ENCODE data around the gene PDLIM5.
A peak's percentile ranks its signal among the peaks of the same experiment; 100 is the strongest.

PDLIM5 gene

DNA sequence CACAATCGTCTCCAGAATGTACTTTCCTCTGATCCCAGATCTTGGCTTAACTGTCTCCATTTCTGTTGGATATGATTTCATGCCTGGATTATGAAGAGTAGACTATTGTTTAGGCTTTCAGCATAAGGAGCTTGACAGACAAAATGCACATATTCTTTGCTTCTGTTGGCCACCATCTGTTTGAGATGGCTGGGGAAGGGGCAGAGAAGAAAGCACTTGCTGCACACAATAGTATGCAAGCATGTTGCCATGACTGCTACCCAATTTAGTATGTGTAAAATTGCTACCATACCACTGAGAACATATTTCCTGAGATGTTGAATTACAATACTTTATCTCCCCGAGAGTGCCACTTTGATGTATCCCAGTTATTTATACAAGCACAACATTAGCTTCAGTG is 178.1 kb downstream of the PDLIM5 start:
- TF ChIP-seq ZFP3 (CRISPR knock-in tag; IDR thresholded peaks at IDR 0.05) (no peak), BACH2 (CRISPR knock-in tag; IDR thresholded peaks at IDR 0.05; ENCODE audit: borderline replicate concordance) (no peak), ZNF70 (CRISPR knock-in tag; IDR thresholded peaks at IDR 0.05) (no peak), ZNF565 (CRISPR knock-in tag; conservative IDR thresholded peaks at IDR 0.05; ENCODE audit: low read depth) (no peak), CSDC2 (CRISPR knock-in tag; IDR thresholded peaks at IDR 0.05) (no peak)
- TF ChIP-seq, protein P1, sequence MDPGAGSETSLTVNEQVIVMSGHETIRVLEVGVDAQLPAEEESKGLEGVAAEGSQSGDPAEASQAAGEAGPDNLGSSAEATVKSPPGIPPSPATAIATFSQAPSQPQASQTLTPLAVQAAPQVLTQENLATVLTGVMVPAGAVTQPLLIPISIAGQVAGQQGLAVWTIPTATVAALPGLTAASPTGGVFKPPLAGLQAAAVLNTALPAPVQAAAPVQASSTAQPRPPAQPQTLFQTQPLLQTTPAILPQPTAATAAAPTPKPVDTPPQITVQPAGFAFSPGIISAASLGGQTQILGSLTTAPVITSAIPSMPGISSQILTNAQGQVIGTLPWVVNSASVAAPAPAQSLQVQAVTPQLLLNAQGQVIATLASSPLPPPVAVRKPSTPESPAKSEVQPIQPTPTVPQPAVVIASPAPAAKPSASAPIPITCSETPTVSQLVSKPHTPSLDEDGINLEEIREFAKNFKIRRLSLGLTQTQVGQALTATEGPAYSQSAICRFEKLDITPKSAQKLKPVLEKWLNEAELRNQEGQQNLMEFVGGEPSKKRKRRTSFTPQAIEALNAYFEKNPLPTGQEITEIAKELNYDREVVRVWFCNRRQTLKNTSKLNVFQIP (CRISPR knock-in tag; IDR thresholded peaks at IDR 0.05; ENCODE audit: borderline replicate concordance, low read depth), result no peak
- no peak for ATAC-seq

DNA sequence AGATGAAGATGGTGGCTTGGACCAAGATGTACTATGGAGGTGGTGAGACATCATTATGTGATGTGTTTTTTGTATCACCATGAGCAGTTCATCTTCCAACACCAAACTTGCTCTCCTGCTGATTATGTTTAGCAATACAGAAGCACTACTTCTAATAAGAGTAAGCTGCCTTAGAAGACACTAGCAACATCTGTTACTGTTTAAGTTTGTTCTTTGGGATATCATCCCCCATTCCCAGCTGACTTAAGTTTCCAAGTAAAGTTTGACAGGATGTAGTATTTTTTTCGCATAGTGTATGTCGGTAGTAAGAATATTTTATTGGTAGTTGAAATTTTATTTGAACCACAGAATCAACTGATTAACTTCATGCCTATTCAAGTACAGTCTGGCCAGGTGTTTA is 182.5 kb downstream of the PDLIM5 start:
- peak; percentile 63 for ATAC-seq
- TF ChIP-seq, protein P2, sequence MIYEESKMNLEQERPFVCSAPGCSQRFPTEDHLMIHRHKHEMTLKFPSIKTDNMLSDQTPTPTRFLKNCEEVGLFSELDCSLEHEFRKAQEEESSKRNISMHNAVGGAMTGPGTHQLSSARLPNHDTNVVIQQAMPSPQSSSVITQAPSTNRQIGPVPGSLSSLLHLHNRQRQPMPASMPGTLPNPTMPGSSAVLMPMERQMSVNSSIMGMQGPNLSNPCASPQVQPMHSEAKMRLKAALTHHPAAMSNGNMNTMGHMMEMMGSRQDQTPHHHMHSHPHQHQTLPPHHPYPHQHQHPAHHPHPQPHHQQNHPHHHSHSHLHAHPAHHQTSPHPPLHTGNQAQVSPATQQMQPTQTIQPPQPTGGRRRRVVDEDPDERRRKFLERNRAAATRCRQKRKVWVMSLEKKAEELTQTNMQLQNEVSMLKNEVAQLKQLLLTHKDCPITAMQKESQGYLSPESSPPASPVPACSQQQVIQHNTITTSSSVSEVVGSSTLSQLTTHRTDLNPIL (CRISPR knock-in tag; IDR thresholded peaks at IDR 0.05; ENCODE audit: low read depth), result no peak
- TF ChIP-seq TCF4 (CRISPR knock-in tag; IDR thresholded peaks at IDR 0.05; ENCODE audit: borderline replicate concordance), result no peak
- no peak for TF ChIP-seq TOX (CRISPR knock-in tag; IDR thresholded peaks at IDR 0.05; ENCODE audit: borderline replicate concordance)
- no peak for TF ChIP-seq OSR1 (CRISPR knock-in tag; IDR thresholded peaks at IDR 0.05)
- TF ChIP-seq, protein P3, sequence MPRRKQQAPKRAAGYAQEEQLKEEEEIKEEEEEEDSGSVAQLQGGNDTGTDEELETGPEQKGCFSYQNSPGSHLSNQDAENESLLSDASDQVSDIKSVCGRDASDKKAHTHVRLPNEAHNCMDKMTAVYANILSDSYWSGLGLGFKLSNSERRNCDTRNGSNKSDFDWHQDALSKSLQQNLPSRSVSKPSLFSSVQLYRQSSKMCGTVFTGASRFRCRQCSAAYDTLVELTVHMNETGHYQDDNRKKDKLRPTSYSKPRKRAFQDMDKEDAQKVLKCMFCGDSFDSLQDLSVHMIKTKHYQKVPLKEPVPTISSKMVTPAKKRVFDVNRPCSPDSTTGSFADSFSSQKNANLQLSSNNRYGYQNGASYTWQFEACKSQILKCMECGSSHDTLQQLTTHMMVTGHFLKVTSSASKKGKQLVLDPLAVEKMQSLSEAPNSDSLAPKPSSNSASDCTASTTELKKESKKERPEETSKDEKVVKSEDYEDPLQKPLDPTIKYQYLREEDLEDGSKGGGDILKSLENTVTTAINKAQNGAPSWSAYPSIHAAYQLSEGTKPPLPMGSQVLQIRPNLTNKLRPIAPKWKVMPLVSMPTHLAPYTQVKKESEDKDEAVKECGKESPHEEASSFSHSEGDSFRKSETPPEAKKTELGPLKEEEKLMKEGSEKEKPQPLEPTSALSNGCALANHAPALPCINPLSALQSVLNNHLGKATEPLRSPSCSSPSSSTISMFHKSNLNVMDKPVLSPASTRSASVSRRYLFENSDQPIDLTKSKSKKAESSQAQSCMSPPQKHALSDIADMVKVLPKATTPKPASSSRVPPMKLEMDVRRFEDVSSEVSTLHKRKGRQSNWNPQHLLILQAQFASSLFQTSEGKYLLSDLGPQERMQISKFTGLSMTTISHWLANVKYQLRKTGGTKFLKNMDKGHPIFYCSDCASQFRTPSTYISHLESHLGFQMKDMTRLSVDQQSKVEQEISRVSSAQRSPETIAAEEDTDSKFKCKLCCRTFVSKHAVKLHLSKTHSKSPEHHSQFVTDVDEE (CRISPR knock-in tag; IDR thresholded peaks at IDR 0.05), result no peak
- no peak for TF ChIP-seq ZNF8 (CRISPR knock-in tag; IDR thresholded peaks at IDR 0.05)
- TF ChIP-seq GLIS3 (CRISPR knock-in tag; IDR thresholded peaks at IDR 0.05), result no peak
- no peak for TF ChIP-seq ZNF70 (CRISPR knock-in tag; IDR thresholded peaks at IDR 0.05)
- no peak for TF ChIP-seq SNAI2 (CRISPR knock-in tag; IDR thresholded peaks at IDR 0.05)

DNA sequence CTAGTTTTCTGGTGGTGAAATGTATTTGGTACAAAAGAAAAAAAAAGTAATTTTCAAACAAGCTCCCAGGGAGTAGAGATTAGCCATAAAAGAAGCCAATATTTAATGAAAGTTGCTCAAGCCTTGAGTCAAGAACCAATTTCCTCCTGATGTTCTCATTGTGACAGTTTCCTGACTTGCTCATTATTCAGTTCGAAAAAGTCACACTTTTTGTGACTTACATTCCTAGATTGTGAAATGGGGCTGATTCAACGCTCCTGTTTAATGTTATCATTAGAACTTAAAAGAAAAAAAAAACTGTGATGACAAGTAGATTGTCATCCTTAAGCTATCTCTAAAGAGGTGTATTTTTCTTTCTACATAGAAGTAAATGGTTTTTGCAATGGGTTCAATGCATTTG is 183.4 kb downstream of the PDLIM5 start:
- TF ChIP-seq ZFP3 (CRISPR knock-in tag; IDR thresholded peaks at IDR 0.05), result no peak
- TF ChIP-seq ZNF70 (CRISPR knock-in tag; IDR thresholded peaks at IDR 0.05), result no peak
- TF ChIP-seq TOX (CRISPR knock-in tag; IDR thresholded peaks at IDR 0.05; ENCODE audit: borderline replicate concordance), result no peak
- no peak for TF ChIP-seq GLIS3 (CRISPR knock-in tag; IDR thresholded peaks at IDR 0.05)
- TF ChIP-seq, protein P4, sequence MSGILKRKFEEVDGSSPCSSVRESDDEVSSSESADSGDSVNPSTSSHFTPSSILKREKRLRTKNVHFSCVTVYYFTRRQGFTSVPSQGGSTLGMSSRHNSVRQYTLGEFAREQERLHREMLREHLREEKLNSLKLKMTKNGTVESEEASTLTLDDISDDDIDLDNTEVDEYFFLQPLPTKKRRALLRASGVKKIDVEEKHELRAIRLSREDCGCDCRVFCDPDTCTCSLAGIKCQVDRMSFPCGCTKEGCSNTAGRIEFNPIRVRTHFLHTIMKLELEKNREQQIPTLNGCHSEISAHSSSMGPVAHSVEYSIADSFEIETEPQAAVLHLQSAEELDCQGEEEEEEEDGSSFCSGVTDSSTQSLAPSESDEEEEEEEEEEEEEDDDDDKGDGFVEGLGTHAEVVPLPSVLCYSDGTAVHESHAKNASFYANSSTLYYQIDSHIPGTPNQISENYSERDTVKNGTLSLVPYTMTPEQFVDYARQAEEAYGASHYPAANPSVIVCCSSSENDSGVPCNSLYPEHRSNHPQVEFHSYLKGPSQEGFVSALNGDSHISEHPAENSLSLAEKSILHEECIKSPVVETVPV (CRISPR knock-in tag; IDR thresholded peaks at IDR 0.05), result no peak
- no peak for TF ChIP-seq TCF4 (CRISPR knock-in tag; IDR thresholded peaks at IDR 0.05; ENCODE audit: borderline replicate concordance)
- no peak for TF ChIP-seq CSDC2 (CRISPR knock-in tag; IDR thresholded peaks at IDR 0.05)
- TF ChIP-seq ZNF8 (CRISPR knock-in tag; IDR thresholded peaks at IDR 0.05), result no peak
- no peak for TF ChIP-seq ESRRG (CRISPR knock-in tag; IDR thresholded peaks at IDR 0.05)
- TF ChIP-seq, protein P3 (CRISPR knock-in tag; IDR thresholded peaks at IDR 0.05), result no peak
- TF ChIP-seq PPARA (CRISPR knock-in tag; IDR thresholded peaks at IDR 0.05; ENCODE audit: borderline replicate concordance), result no peak
- TF ChIP-seq, protein P1 (CRISPR knock-in tag; IDR thresholded peaks at IDR 0.05; ENCODE audit: borderline replicate concordance, low read depth), result no peak
- no peak for TF ChIP-seq ISL1 (CRISPR knock-in tag; IDR thresholded peaks at IDR 0.05)
- ATAC-seq, result no peak

Measured in SK-N-SH treated with all-trans-retinoic acid at 6 μM for 48 hours (cell line).